Caco-2 (cell line): ENCODE data around the gene ERC1. TPM values are rescaled to one million over a fixed set of nuclear protein-coding genes. Genes with fewer than 3 reads are reported as not detected.
A peak's percentile ranks its signal among the peaks of the same experiment; 100 is the strongest.

Experiments
- BruUV-seq: library from RNA; stranded (reverse); fragments of 400-500 nt; replicated peaks from 2 replicates; lab custom pipeline; 2021; lab: Mats Ljungman, UMichigan
- CTCF ChIA-PET: fragments of 300-600 bp; sonication (Branson Sonifier 250); formaldehyde crosslinking; loops from one replicate; lab custom pipeline; 2022; ENCODE audit warnings: antibody characterized with exemption; lab: Charles Lee
- POLR2A ChIA-PET: fragments of 300-600 bp; sonication (Branson Sonifier 250); formaldehyde crosslinking; loops from one replicate; lab custom pipeline; 2022; ENCODE audit warnings: antibody characterized with exemption; lab: Charles Lee
- DNase-seq, 2 experiments: peaks; one replicate each; pipeline versions ENCODE4 v3.0.0 to v3.0.0-alpha.2; 2020 to 2022
- H3K27me3 ChIP-seq: replicated peaks from 2 replicates; pipeline ENCODE4 v1.6.0; 2011; ENCODE audit warnings: low read length; ENCODE audit not compliant: control insufficient read depth, insufficient read depth
- H3K36me3 ChIP-seq: 2 replicates; pipeline ENCODE4 v1.5.1; 2011; ENCODE audit warnings: low read length; ENCODE audit not compliant: control insufficient read depth, insufficient read depth
- H3K4me1 ChIP-seq: fragments of 250-450 bp; sonication (Bioruptor Pico); 2 replicates; pipeline ENCODE4 v1.5.1; 2020; ENCODE audit warnings: mild to moderate bottlenecking
- H3K4me3 ChIP-seq: 2 replicates; pipeline ENCODE4 v1.5.1; 2011; ENCODE audit warnings: low read depth, mild to moderate bottlenecking, control low read depth, low read length
- H3K9me3 ChIP-seq: fragments of 250-450 bp; sonication (Bioruptor Pico); 2 replicates; pipeline ENCODE4 v1.5.1; 2020; ENCODE audit warnings: mild to moderate bottlenecking, moderate library complexity
- H3K27ac Mint-ChIP-seq: one replicate; pipeline ENCODE4 v1.8.0; 2022; ENCODE audit warnings: mixed read lengths; ENCODE audit not compliant: unreplicated experiment
- H3K27me3 Mint-ChIP-seq: one replicate; pipeline ENCODE4 v1.8.0; 2022; ENCODE audit warnings: mixed read lengths; ENCODE audit not compliant: insufficient read depth, unreplicated experiment
- H3K36me3 Mint-ChIP-seq: one replicate; pipeline ENCODE4 v1.8.0; 2022; ENCODE audit warnings: mild to moderate bottlenecking, mixed read lengths; ENCODE audit not compliant: insufficient read depth, unreplicated experiment
- H3K4me1 Mint-ChIP-seq: one replicate; pipeline ENCODE4 v1.8.0; 2022; ENCODE audit warnings: low read depth, mixed read lengths; ENCODE audit not compliant: unreplicated experiment
- H3K4me3 Mint-ChIP-seq: one replicate; pipeline ENCODE4 v1.8.0; 2022; ENCODE audit warnings: mild to moderate bottlenecking, moderate library complexity, mixed read lengths; ENCODE audit not compliant: unreplicated experiment
- H3K9me3 Mint-ChIP-seq: one replicate; pipeline ENCODE4 v1.8.0; 2022; ENCODE audit warnings: mixed read lengths; ENCODE audit not compliant: unreplicated experiment
- intact Hi-C: fragments of 100-400 bp; cut with micrococcal nuclease; formaldehyde crosslinking; loops from one replicate; pipeline ENCODE4 v1.10.0; 2022; ENCODE audit not compliant: unreplicated experiment
- total RNA-seq: library from RNA; stranded (reverse); gene quantifications from 2 replicates; pipeline ENCODE4 v1.2.3, GENCODE V29; 2022
- TF ChIP-seq, protein P1 (sequence below), 2 experiments: fragments of 200-600 bp in 1 of 2; IDR thresholded peaks; 1 replicate in 1 of 2; 2 replicates in 1 of 2; pipeline versions ENCODE4 v1.5.1 to v1.8.0; 2011 to 2022; ENCODE audit warnings: antibody characterized with exemption in 1 of 2, control low read depth in 1 of 2, inconsistent platforms in 1 of 2, low read depth in 1 of 2, low read length in 1 of 2, mild to moderate bottlenecking in 1 of 2, moderate library complexity in 1 of 2; ENCODE audit not compliant: insufficient read depth in 1 of 2, severe bottlenecking in 1 of 2, unreplicated experiment in 1 of 2

Gene ERC1
- total RNA-seq, 1 experiment from 2014 or later = 88.4 TPM

DNA sequence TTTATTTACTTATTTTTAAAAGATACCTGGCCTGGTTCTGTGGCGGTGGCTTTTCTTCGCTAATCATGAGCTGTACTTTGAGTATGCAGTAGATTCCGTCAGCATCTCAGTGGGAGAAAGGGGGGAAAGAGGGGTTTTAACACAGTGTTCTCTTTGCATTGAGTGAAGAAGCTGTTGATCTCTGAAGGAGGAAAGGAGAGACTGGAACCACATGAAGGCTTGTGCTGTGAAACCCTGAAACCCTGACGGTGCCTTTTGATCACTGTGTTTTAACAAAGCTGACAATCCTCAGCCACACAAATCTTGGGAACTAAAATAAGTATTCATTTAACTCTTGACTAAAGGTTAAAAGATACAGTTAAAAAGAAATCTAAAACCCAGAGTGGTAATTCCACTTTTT is 353.2 kb downstream of the ERC1 start:
- H3K27me3 Mint-ChIP-seq = no peaks in the 10 kb centered on the region
- BruUV-seq = no TSS peak
- ChIA-PET CTCF (interaction anchor here (1.3 kb wide), 1 partner anchor 226 kb away, joined by 3 read pairs; no protein-coding TSS in a partner anchor), POLR2A (no interaction called here)
- Histone ChIP-seq H3K4me3 (no peak overlapping the region), H3K27me3 (no peaks in the 10 kb centered on the region), H3K4me1 (no peaks in the 10 kb centered on the region), H3K9me3 (no peaks in the 10 kb centered on the region), H3K36me3 (no peaks in the 10 kb centered on the region)
- peaks cover 17% of the 10 kb centered on the region for H3K36me3 Mint-ChIP-seq
- intact Hi-C loops = no loop called here
- H3K4me1 Mint-ChIP-seq = no peaks in the 10 kb centered on the region
- peak overlapping the region; percentile 50 for H3K27ac Mint-ChIP-seq
- no peak for DNase-seq
- no peak overlapping the region for H3K4me3 Mint-ChIP-seq
- TF ChIP-seq, protein P1, sequence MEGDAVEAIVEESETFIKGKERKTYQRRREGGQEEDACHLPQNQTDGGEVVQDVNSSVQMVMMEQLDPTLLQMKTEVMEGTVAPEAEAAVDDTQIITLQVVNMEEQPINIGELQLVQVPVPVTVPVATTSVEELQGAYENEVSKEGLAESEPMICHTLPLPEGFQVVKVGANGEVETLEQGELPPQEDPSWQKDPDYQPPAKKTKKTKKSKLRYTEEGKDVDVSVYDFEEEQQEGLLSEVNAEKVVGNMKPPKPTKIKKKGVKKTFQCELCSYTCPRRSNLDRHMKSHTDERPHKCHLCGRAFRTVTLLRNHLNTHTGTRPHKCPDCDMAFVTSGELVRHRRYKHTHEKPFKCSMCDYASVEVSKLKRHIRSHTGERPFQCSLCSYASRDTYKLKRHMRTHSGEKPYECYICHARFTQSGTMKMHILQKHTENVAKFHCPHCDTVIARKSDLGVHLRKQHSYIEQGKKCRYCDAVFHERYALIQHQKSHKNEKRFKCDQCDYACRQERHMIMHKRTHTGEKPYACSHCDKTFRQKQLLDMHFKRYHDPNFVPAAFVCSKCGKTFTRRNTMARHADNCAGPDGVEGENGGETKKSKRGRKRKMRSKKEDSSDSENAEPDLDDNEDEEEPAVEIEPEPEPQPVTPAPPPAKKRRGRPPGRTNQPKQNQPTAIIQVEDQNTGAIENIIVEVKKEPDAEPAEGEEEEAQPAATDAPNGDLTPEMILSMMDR (IDR thresholded peaks at IDR 0.05; ENCODE audit: insufficient read depth in 1 of 2, low read depth in 1 of 2, low read length in 1 of 2, severe bottlenecking in 1 of 2, unreplicated experiment in 1 of 2) = no peak
- no peaks in the 10 kb centered on the region for H3K9me3 Mint-ChIP-seq

DNA sequence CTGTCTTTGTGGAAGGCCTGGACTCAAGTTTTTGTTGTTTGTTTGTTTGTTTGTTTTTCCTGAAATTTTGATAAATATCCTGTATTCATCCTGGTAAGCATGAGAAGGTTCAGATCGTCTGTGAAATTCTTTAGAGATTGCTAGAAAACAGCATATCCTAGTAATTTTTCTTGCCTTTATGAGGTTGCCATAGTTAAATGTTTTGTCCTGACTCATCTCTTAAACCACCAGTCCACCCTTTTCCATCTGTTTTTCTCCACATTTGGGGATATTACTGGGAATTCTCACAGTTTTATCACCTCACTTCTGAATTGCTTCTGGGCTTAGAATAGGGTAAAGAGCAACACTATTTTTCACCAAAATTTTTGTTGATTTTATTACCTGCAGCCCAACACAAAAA is 355.1 kb downstream of the ERC1 start:
- H3K36me3 ChIP-seq = no peaks in the 10 kb centered on the region
- no peaks in the 10 kb centered on the region for H3K27me3 ChIP-seq
- Mint-ChIP-seq H3K4me1 (peaks cover 8% of the 10 kb centered on the region), H3K9me3 (no peaks in the 10 kb centered on the region), H3K36me3 (peaks cover 18% of the 10 kb centered on the region), H3K4me3 (no peak overlapping the region), H3K27ac (no peak overlapping the region), H3K27me3 (no peaks in the 10 kb centered on the region)
- ChIA-PET CTCF (no interaction called here), POLR2A (no interaction called here)
- H3K4me1 ChIP-seq = no peaks in the 10 kb centered on the region
- TF ChIP-seq, protein P1 (IDR thresholded peaks at IDR 0.05; ENCODE audit: insufficient read depth in 1 of 2, low read depth in 1 of 2, low read length in 1 of 2, severe bottlenecking in 1 of 2, unreplicated experiment in 1 of 2) = no peak
- DNase-seq = no peak
- no TSS peak for BruUV-seq
- intact Hi-C loops = no loop called here
- no peaks in the 10 kb centered on the region for H3K9me3 ChIP-seq
- H3K4me3 ChIP-seq = no peak overlapping the region

DNA sequence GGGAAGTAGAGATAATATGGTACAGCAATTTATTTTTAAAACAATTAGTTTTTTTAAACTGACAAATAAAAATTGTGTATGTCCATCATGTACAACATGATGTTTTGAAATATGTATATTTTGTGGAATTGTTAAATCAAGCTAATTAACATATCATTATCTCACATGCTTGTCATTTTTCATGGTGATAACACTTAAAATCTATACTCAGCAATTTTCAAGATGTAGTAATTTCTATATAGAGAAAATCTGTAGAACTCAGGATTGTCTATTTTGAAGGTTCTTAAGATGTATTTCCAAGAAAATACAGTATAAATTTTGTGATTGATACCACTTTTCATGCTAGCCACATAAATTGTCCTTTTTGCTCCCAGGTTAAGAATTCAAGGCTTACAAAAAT is 356.3 kb downstream of the ERC1 start:
- Mint-ChIP-seq H3K36me3 (peaks cover 18% of the 10 kb centered on the region), H3K9me3 (no peaks in the 10 kb centered on the region), H3K4me1 (peaks cover 8% of the 10 kb centered on the region), H3K27ac (no peak overlapping the region), H3K4me3 (no peak overlapping the region), H3K27me3 (no peaks in the 10 kb centered on the region)
- TF ChIP-seq, protein P1 (IDR thresholded peaks at IDR 0.05; ENCODE audit: insufficient read depth in 1 of 2, low read depth in 1 of 2, low read length in 1 of 2, severe bottlenecking in 1 of 2, unreplicated experiment in 1 of 2) = no peak
- H3K4me1 ChIP-seq = no peaks in the 10 kb centered on the region
- no peak overlapping the region for H3K4me3 ChIP-seq
- H3K36me3 ChIP-seq = no peaks in the 10 kb centered on the region
- no peak for DNase-seq
- no peaks in the 10 kb centered on the region for H3K27me3 ChIP-seq
- intact Hi-C loops = no loop called here
- POLR2A ChIA-PET = no interaction called here
- BruUV-seq = no TSS peak
- no peaks in the 10 kb centered on the region for H3K9me3 ChIP-seq
- CTCF ChIA-PET = no interaction called here
